Endometrial microvascular endothelial cells (primary cell): ENCODE data around the gene POLR3G. TPM values are rescaled to one million over a fixed set of nuclear protein-coding genes. Genes with fewer than 3 reads are reported as not detected.

Source experiments
- total RNA-seq: library from RNA; depleted of rRNA; stranded (reverse); fragments of >200 nt; gene quantifications from one replicate; pipeline ENCODE4 v1.2.3, GENCODE V29; 2015; ENCODE audit errors: inconsistent ontology term

POLR3G gene
- total RNA-seq, 1 donor from 2014 or later, result 19.9 TPM

Other genes starting within 250 kb of the POLR3G start
- gene CETN3, start 65.1 kb upstream of the POLR3G start, total RNA-seq, result 14.7 TPM
- gene MBLAC2, start 93 bp upstream of the POLR3G start, total RNA-seq, result 5.5 TPM
- gene LYSMD3, start 54.7 kb downstream of the POLR3G start, total RNA-seq, result 20.3 TPM
- gene ADGRV1, start 83.9 kb downstream of the POLR3G start, total RNA-seq, result not detected